NCI-H2081 treated with DMSO at 0.1 percent for 48 hours (cell line): Measurements from ENCODE around the gene OSCAR.

ENCODE experiments used
- DNase-seq: peaks from one replicate; lab custom pipeline; 2025; lab: John Stamatoyannopoulos, UW

Gene OSCAR

GRCh38 chr19:54094426-54095000 is 6.1 kb downstream of the OSCAR start:
- no peak for DNase-seq

- no peak for DNase-seq
These were observed 16.2 kb downstream of the OSCAR start for GRCh38 chr19:54084410-54084809.

- no peak for DNase-seq
These were observed 19.6 kb downstream of the OSCAR start, which contains the start of gene TARM1 for GRCh38 chr19:54081032-54081431. TARM1 (minus strand) TSS chr19:54081365; CDS start chr19:54081340, 25 bp downstream.

GRCh38 chr19:54077334-54077733 is 23.3 kb downstream of the OSCAR start:
- no peak for DNase-seq

- no peak for DNase-seq
These were observed 25.8 kb downstream of the OSCAR start for GRCh38 chr19:54074851-54075250.

- DNase-seq, result no peak
These were observed 26.8 kb downstream of the OSCAR start for GRCh38 chr19:54073829-54074228.

- no peak for DNase-seq
These were observed 31.1 kb downstream of the OSCAR start for GRCh38 chr19:54069470-54069869.

- DNase-seq, result no peak
These were observed 37.1 kb downstream of the OSCAR start, which contains the start of gene VSTM1 for GRCh38 chr19:54063350-54064116. VSTM1 (minus strand) TSS chr19:54063897; CDS start chr19:54063777, 120 bp downstream.

GRCh38 chr19:54062643-54063042 is 38.0 kb downstream of the OSCAR start:
- DNase-seq, result no peak

- no peak for DNase-seq
These were observed 53.0 kb downstream of the OSCAR start for GRCh38 chr19:54047616-54048015.

GRCh38 chr19:54045771-54046170 is 54.8 kb downstream of the OSCAR start:
- no peak for DNase-seq
